ENCODE measurements around the gene ABCF3. TPM values are rescaled to one million over a fixed set of nuclear protein-coding genes. Genes with fewer than 3 reads are reported as not detected.

The ABCF3 gene
- total RNA-seq, 2 experiments from 2014 or later: 61.3 to 68.7 TPM

DNA sequence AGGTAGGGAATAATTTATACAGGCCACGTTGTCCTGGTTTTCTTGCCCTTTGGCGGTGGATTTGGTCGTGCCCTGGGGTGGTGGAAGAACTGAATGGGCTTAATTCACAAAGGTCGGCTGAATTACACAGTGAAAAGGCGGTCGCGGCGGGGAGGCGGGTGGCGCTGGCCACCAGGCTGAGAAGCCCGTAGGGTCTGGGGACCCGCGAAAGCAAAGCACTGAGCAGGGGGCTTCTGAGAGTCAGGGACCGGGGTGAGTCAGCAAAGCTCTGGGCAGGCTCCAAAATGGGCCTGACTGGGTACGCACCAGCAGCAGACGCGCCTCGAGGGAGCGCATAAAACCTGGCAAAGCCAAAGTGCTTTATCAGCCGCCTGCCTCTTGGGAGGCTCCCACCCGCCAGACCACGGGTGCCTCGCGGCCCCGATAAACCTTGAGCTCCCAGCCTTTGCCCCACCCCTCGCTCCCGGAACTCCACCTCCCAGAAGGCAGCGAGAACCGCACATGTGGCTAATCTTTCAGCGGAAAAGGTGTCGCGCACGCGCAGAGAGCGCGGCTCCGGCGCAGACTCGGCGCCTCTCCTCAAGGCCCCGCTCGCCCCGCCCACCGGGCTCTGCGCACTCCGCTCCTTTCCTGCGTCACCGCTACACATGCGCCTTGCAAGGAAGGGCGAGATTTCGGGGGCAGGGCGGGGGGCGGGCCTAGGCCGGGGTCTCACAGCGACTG lies 377 bp upstream of the ABCF3 start:
- ChIA-PET CTCF (interaction anchor here (1.0 to 2.2 kb wide), 4 partner anchors 41 to 301 kb away, joined by 3 to 15 read pairs (median 6); partner anchors contain the start of genes EEF1AKMT4 and PARL), POLR2A (interaction anchor here (0.9 to 2.4 kb wide), 9 partner anchors 9 to 108 kb away, joined by 3 to 12 read pairs (median 6); partner anchors contain the start of genes AP2M1 and EIF2B5)
- peak overlapping the region; percentile 94 for H3K4me3 Mint-ChIP-seq
- TF ChIP-seq, protein P1, sequence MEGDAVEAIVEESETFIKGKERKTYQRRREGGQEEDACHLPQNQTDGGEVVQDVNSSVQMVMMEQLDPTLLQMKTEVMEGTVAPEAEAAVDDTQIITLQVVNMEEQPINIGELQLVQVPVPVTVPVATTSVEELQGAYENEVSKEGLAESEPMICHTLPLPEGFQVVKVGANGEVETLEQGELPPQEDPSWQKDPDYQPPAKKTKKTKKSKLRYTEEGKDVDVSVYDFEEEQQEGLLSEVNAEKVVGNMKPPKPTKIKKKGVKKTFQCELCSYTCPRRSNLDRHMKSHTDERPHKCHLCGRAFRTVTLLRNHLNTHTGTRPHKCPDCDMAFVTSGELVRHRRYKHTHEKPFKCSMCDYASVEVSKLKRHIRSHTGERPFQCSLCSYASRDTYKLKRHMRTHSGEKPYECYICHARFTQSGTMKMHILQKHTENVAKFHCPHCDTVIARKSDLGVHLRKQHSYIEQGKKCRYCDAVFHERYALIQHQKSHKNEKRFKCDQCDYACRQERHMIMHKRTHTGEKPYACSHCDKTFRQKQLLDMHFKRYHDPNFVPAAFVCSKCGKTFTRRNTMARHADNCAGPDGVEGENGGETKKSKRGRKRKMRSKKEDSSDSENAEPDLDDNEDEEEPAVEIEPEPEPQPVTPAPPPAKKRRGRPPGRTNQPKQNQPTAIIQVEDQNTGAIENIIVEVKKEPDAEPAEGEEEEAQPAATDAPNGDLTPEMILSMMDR (IDR thresholded peaks at IDR 0.05): no peak
- H3K4me1 Mint-ChIP-seq (ENCODE audit: low read depth): peaks cover 31% of the 10 kb centered on the region
- H3K27ac Mint-ChIP-seq: peak overlapping the region; percentile 96
- H3K27me3 Mint-ChIP-seq: no peaks in the 10 kb centered on the region
- ATAC-seq (peak; percentile 96), DNase-seq (peak; percentile 99)
- no peaks in the 10 kb centered on the region for H3K9me3 Mint-ChIP-seq
- peaks cover 65% of the 10 kb centered on the region for H3K36me3 Mint-ChIP-seq (ENCODE audit: low read depth)
- intact Hi-C loops (cut with micrococcal nuclease): no loop called here

DNA sequence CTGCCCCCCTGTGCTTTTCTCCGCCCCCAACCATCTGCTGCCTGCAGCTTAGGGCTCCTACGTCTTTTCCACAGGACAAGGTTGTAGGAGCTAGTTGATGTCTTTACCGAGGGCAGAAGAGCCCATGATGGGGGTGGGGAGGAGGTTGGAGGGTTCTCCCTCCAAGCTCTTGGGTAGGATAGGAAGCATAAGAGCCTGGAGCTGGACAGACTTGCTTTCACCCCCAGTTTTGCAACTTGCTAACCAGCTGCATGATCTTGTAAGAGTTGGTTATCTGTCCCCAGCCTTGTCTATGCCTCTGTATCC lies 856 bp downstream of the ABCF3 start:
- CTCF ChIA-PET: interaction anchor here (0.7 to 2.2 kb wide), 4 partner anchors 40 to 291 kb away, joined by 3 to 15 read pairs (median 6); partner anchors contain the start of gene EEF1AKMT4

GRCh38 chr3:184188080-184188479 lies 2.1 kb downstream of the ABCF3 start:
- ChIA-PET CTCF (no interaction called here), POLR2A (interaction anchor here (0.7 kb wide), 1 partner anchor 11 kb away, joined by 3 read pairs; no protein-coding TSS in a partner anchor)
- H3K4me3 Mint-ChIP-seq: no peak overlapping the region
- H3K27me3 Mint-ChIP-seq: no peaks in the 10 kb centered on the region
- DNase-seq: no peak
- peaks cover 61% of the 10 kb centered on the region for H3K36me3 Mint-ChIP-seq (ENCODE audit: low read depth)
- no peak for ATAC-seq
- H3K27ac Mint-ChIP-seq: no peak overlapping the region
- TF ChIP-seq, protein P1 (IDR thresholded peaks at IDR 0.05): no peak
- H3K4me1 Mint-ChIP-seq (ENCODE audit: low read depth): peaks cover 31% of the 10 kb centered on the region
- no peaks in the 10 kb centered on the region for H3K9me3 Mint-ChIP-seq
- intact Hi-C loops (cut with micrococcal nuclease): no loop called here

More for the DNA sequence above, 856 bp downstream of the ABCF3 start:
- intact Hi-C loops (cut with micrococcal nuclease): no loop called here
- Mint-ChIP-seq H3K36me3 (ENCODE audit: low read depth) (peaks cover 57% of the 10 kb centered on the region), H3K27me3 (no peaks in the 10 kb centered on the region), H3K27ac (peak overlapping the region; percentile 43), H3K4me1 (ENCODE audit: low read depth) (peaks cover 31% of the 10 kb centered on the region), H3K9me3 (no peaks in the 10 kb centered on the region), H3K4me3 (peak overlapping the region; percentile 94)
- POLR2A ChIA-PET: interaction anchor here (1.0 to 2.4 kb wide), 7 partner anchors 9 to 63 kb away, joined by 3 to 12 read pairs (median 6); partner anchors contain the start of genes AP2M1 and EIF2B5
- DNase-seq (no peak), ATAC-seq (no peak)
- TF ChIP-seq, protein P1 (IDR thresholded peaks at IDR 0.05): no peak

DNA sequence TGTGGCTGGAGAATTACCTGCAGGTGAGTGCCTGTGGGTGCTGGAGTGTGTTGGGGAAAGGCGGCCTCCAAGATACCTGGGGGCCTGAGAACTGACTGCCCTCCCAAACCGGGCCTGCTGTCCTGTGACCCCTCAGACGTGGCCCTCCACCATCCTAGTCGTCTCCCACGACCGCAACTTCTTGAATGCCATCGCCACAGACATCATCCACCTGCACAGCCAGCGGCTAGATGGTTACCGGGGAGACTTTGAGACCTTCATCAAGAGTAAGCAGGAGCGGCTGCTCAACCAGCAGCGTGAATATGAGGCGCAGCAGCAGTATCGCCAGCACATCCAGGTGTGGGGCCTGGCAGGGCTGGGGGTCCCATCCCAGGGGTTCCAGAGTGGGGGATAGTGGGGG lies 3.4 kb downstream of the ABCF3 start:
- ChIA-PET POLR2A (interaction anchor here (0.9 kb wide), 1 partner anchor 44 kb away, joined by 3 read pairs; no protein-coding TSS in a partner anchor), CTCF (interaction anchor here (1.9 kb wide), 1 partner anchor 38 kb away, joined by 12 read pairs; no protein-coding TSS in a partner anchor)
- Mint-ChIP-seq H3K36me3 (ENCODE audit: low read depth) (peaks cover 59% of the 10 kb centered on the region), H3K4me3 (no peak overlapping the region), H3K27me3 (no peaks in the 10 kb centered on the region), H3K27ac (no peak overlapping the region), H3K4me1 (ENCODE audit: low read depth) (peaks cover 31% of the 10 kb centered on the region), H3K9me3 (no peaks in the 10 kb centered on the region)
- no peak for DNase-seq
- TF ChIP-seq, protein P1 (IDR thresholded peaks at IDR 0.05): no peak
- no peak for ATAC-seq
- intact Hi-C loops (cut with micrococcal nuclease): no loop called here

DNA sequence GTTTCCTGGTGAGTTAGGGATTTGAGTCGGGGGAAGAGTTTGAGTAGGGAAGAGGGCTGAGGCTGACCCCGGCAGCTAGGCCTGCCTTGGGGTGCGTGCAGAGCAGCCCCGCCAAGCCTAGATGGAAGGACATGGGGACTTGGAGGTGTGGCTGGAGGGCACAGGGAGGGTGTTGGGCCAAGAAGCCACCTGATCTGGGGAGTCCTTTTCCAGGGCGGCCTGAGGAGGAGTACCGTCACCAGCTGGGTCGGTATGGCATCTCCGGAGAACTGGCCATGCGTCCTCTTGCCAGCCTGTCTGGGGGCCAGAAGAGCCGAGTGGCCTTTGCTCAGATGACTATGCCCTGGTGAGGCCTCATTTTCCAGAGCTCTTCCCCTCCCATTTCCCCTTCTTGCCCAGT lies 6.9 kb downstream of the ABCF3 start:
- H3K4me1 Mint-ChIP-seq (ENCODE audit: low read depth): peaks cover 14% of the 10 kb centered on the region
- no peak overlapping the region for H3K4me3 Mint-ChIP-seq
- TF ChIP-seq, protein P1 (IDR thresholded peaks at IDR 0.05): no peak
- ATAC-seq (no peak), DNase-seq (no peak)
- H3K36me3 Mint-ChIP-seq (ENCODE audit: low read depth): peaks cover 41% of the 10 kb centered on the region
- ChIA-PET CTCF (no interaction called here), POLR2A (no interaction called here)
- no peaks in the 10 kb centered on the region for H3K27me3 Mint-ChIP-seq
- intact Hi-C loops (cut with micrococcal nuclease): no loop called here
- no peaks in the 10 kb centered on the region for H3K9me3 Mint-ChIP-seq
- no peak overlapping the region for H3K27ac Mint-ChIP-seq

Measured in activated CD8-positive, alpha-beta T cell treated with anti-CD3 and anti-CD28 coated beads for 36 hours (primary cell).